Measurements from ENCODE around the gene KLRB1. TPM values are rescaled to one million over a fixed set of nuclear protein-coding genes. Genes with fewer than 3 reads are reported as not detected.
"Not testable (repeated sequence)": the region's sequence is repeated elsewhere in the genome, so short reads cannot be mapped to it uniquely, and the experiment has no call there.

The KLRB1 gene
- total and polyA plus RNA-seq, 7 experiments from 2014 or later = 0.43 to 33.7 (median 2.1) TPM

DNA sequence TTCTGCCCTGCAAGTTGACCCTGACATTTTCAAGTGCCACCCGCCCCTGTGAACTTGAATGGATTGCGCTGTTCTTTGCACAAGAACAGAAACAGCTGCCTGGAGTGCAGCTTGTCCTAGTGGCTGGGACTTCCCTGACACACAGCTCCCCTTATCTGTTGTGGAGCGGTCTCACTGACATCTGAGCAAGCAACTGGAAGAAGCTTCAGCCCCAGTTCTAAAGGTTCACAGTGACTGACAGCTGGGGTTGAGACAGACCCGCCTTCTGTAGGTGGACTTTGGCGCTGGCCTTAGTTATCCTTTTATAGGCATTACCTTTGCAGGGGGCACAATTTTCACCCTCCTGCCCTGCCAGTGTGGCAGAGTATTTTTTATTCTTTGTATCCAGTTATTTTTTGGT lies 30.0 kb downstream of the KLRB1 start:
- H3K27ac ChIP-seq (ENCODE audit: low read depth, low read length); H3K27ac Mint-ChIP-seq; ATAC-seq; H3K36me3 Mint-ChIP-seq; H3K27me3 Mint-ChIP-seq; H3K9me3 Mint-ChIP-seq; H3K36me3 ChIP-seq (ENCODE audit: control insufficient read depth in 2 of 3, insufficient read depth in 3 of 3, low read length in 3 of 3); H3K4me3 ChIP-seq (ENCODE audit: low read length); H3K4me1 ChIP-seq (ENCODE audit: control insufficient read depth in 2 of 2, insufficient read depth in 2 of 2, low read length in 2 of 2); DNase-seq; H3K4me1 Mint-ChIP-seq; POLR2A ChIA-PET; H3K4me3 Mint-ChIP-seq; intact Hi-C loops (cut with micrococcal nuclease); CTCF ChIA-PET; H3K27me3 ChIP-seq (ENCODE audit: control insufficient read depth in 2 of 2, insufficient read depth in 2 of 2, low read length in 2 of 2); H3K9me3 ChIP-seq (ENCODE audit: control insufficient read depth in 2 of 3, low read length in 3 of 3): not testable (repeated sequence)

DNA sequence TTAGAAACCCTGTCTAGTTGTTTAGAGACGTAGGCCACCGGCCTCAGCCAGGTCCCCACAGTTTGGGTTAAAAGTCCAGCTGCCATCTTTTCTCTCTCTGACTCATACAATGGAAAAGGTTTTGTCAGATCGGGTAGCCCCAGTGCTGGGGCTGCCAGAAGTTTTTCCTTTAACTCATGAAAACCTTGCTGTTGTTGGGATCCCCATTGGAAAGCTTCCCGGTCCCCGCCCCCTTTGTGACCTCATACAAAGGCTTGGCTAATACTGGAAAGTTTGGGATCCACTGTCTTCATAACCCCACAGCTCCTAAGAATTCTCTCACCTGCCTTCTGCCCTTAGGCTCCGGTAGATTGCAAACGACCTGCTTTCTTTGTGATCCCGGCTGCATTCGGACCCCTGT lies 40.6 kb downstream of the KLRB1 start:
- POLR2A ChIA-PET; H3K9me3 ChIP-seq (ENCODE audit: control insufficient read depth in 2 of 3, low read length in 3 of 3); H3K27ac Mint-ChIP-seq; H3K4me1 Mint-ChIP-seq; CTCF ChIA-PET; H3K27me3 ChIP-seq (ENCODE audit: control insufficient read depth in 2 of 2, insufficient read depth in 2 of 2, low read length in 2 of 2); H3K36me3 Mint-ChIP-seq; H3K9me3 Mint-ChIP-seq; ATAC-seq; H3K27ac ChIP-seq (ENCODE audit: low read depth, low read length); intact Hi-C loops (cut with micrococcal nuclease); H3K27me3 Mint-ChIP-seq; H3K36me3 ChIP-seq (ENCODE audit: control insufficient read depth in 2 of 3, insufficient read depth in 3 of 3, low read length in 3 of 3); H3K4me3 Mint-ChIP-seq; H3K4me1 ChIP-seq (ENCODE audit: control insufficient read depth in 2 of 2, insufficient read depth in 2 of 2, low read length in 2 of 2); DNase-seq; H3K4me3 ChIP-seq (ENCODE audit: low read length): not testable (repeated sequence)

DNA sequence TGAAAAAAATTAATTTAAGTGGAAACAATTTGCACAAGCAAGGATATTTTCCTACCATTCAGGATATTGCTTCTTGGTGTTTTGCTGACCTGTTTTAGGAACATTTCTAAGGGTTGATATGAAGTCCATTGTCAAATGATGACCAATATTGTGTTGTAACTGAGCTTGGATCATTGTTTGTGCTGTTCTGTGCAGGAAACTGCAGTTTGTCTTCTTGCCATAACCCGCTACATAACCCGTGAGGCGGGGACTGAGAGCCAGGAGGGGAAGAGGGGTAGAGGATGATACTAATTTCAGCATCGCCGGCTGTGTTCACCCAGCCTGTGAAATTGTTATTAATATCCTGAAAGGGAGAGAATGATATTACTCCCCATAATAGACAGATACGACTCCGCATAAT lies 41.6 kb downstream of the KLRB1 start:
- ATAC-seq; H3K36me3 ChIP-seq (ENCODE audit: control insufficient read depth in 2 of 3, insufficient read depth in 3 of 3, low read length in 3 of 3); H3K27ac ChIP-seq (ENCODE audit: low read depth, low read length); H3K4me3 Mint-ChIP-seq; H3K4me3 ChIP-seq (ENCODE audit: low read length); CTCF ChIA-PET; DNase-seq; POLR2A ChIA-PET; H3K9me3 ChIP-seq (ENCODE audit: control insufficient read depth in 2 of 3, low read length in 3 of 3); H3K9me3 Mint-ChIP-seq; intact Hi-C loops (cut with micrococcal nuclease); H3K4me1 ChIP-seq (ENCODE audit: control insufficient read depth in 2 of 2, insufficient read depth in 2 of 2, low read length in 2 of 2); H3K27ac Mint-ChIP-seq; H3K4me1 Mint-ChIP-seq; H3K27me3 ChIP-seq (ENCODE audit: control insufficient read depth in 2 of 2, insufficient read depth in 2 of 2, low read length in 2 of 2); H3K27me3 Mint-ChIP-seq: not testable (repeated sequence)
- H3K36me3 Mint-ChIP-seq = peaks cover 0 to 10% (median 0%) of the 10 kb centered on the region in 5 donors

DNA sequence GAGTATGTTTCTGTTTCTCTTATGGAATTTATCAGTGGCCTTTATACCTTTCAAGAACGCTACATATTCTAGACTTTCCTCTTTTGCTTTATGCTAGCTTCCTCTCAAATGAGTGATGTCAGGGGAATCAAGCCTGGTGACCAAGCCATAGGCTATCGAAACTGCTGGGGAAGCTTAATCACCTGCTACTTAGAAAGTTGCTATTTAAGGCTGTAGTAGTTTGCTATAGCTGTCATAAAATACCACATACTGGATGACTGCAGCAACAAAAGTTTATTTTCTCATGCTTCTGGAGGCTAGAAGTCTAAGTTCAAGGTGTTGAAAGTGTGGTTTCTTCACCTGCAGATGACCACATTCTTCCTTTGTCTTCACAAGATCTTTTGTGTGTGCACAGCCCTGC lies 43.3 kb downstream of the KLRB1 start:
- H3K9me3 Mint-ChIP-seq; H3K9me3 ChIP-seq (ENCODE audit: control insufficient read depth in 2 of 3, low read length in 3 of 3); H3K27ac ChIP-seq (ENCODE audit: low read depth, low read length); H3K4me1 Mint-ChIP-seq; CTCF ChIA-PET; DNase-seq; H3K36me3 ChIP-seq (ENCODE audit: control insufficient read depth in 2 of 3, insufficient read depth in 3 of 3, low read length in 3 of 3); H3K4me1 ChIP-seq (ENCODE audit: control insufficient read depth in 2 of 2, insufficient read depth in 2 of 2, low read length in 2 of 2); H3K27me3 Mint-ChIP-seq; intact Hi-C loops (cut with micrococcal nuclease); H3K27me3 ChIP-seq (ENCODE audit: control insufficient read depth in 2 of 2, insufficient read depth in 2 of 2, low read length in 2 of 2); H3K27ac Mint-ChIP-seq; H3K4me3 Mint-ChIP-seq; H3K4me3 ChIP-seq (ENCODE audit: low read length); ATAC-seq; POLR2A ChIA-PET: not testable (repeated sequence)
- peaks cover 0 to 10% (median 0%) of the 10 kb centered on the region in 5 donors for H3K36me3 Mint-ChIP-seq

DNA sequence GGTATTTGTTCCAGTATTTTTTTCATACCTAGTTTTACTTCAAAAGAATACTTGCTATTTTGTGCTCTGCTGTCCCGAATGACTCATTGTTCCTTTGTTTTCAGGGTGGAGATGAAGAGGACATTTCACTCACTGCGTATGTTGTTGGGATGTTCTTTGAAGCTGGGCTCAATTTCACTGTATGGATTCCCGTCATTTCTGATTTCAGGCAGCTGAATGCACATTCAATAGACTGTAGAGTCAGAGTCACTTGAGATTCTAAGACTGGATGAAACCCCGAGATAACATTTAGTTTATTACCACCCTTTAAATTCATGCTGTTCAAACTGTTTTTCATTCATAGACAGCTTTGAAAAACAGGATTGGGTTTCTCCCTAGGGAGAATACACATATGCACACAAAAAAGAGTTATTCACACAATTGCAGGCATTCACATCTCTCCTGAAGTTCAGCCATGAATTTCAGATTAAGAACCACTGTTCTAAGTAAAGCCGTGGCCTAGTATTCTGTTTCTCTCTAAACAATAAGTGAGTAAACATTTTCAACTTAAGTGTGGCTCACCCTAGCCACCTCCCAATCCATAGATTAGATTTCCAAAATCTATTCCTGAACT lies 44.8 kb downstream of the KLRB1 start:
- H3K9me3 Mint-ChIP-seq; H3K27me3 ChIP-seq (ENCODE audit: control insufficient read depth in 2 of 2, insufficient read depth in 2 of 2, low read length in 2 of 2); H3K4me3 Mint-ChIP-seq; DNase-seq; H3K4me3 ChIP-seq (ENCODE audit: low read length); H3K27ac Mint-ChIP-seq; intact Hi-C loops (cut with micrococcal nuclease); POLR2A ChIA-PET; ATAC-seq; H3K4me1 ChIP-seq (ENCODE audit: control insufficient read depth in 2 of 2, insufficient read depth in 2 of 2, low read length in 2 of 2); H3K27ac ChIP-seq (ENCODE audit: low read depth, low read length); H3K27me3 Mint-ChIP-seq; CTCF ChIA-PET; H3K36me3 ChIP-seq (ENCODE audit: control insufficient read depth in 2 of 3, insufficient read depth in 3 of 3, low read length in 3 of 3); H3K4me1 Mint-ChIP-seq; H3K9me3 ChIP-seq (ENCODE audit: control insufficient read depth in 2 of 3, low read length in 3 of 3): not testable (repeated sequence)
- H3K36me3 Mint-ChIP-seq = peaks cover 0 to 10% (median 0%) of the 10 kb centered on the region in 5 donors

DNA sequence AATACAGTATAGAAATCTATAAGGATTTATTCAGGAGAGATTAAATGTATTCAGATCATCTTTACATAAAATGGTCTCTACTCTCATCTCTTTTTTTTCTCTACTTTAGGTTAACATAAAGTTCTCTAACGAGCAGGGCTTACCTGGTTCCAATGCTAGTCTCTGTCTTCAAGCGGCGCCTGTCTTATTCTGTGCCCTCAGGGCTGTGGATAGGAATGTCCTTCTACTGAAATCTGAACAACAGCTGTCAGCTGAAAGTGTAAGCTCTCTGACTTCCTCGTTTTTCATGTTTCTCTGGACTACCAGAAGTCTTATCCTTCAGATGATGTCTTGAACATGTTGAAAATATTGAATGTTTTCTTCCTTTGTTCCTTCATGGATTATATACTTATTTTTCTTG lies 62.2 kb downstream of the KLRB1 start:
- H3K4me1 Mint-ChIP-seq; POLR2A ChIA-PET; H3K36me3 Mint-ChIP-seq; DNase-seq; H3K27ac ChIP-seq (ENCODE audit: low read depth, low read length); H3K27me3 Mint-ChIP-seq; H3K27ac Mint-ChIP-seq; H3K9me3 Mint-ChIP-seq; H3K27me3 ChIP-seq (ENCODE audit: control insufficient read depth in 2 of 2, insufficient read depth in 2 of 2, low read length in 2 of 2); H3K36me3 ChIP-seq (ENCODE audit: control insufficient read depth in 2 of 3, insufficient read depth in 3 of 3, low read length in 3 of 3); intact Hi-C loops (cut with micrococcal nuclease); H3K4me3 Mint-ChIP-seq; ATAC-seq; CTCF ChIA-PET; H3K4me3 ChIP-seq (ENCODE audit: low read length); H3K4me1 ChIP-seq (ENCODE audit: control insufficient read depth in 2 of 2, insufficient read depth in 2 of 2, low read length in 2 of 2); H3K9me3 ChIP-seq (ENCODE audit: control insufficient read depth in 2 of 3, low read length in 3 of 3): not testable (repeated sequence)

Data from naive thymus-derived CD4-positive, alpha-beta T cell (primary cell).